LNCAP (cell line): ENCODE measurements around the gene ASB15.

Experiments used
- TF ChIP-seq, protein P1 (sequence below): fragments of 450-650 bp; IDR thresholded peaks from 2 replicates; pipeline ENCODE4 v1.5.1; 2017; ENCODE audit warnings: mild to moderate bottlenecking

ASB15 gene

DNA sequence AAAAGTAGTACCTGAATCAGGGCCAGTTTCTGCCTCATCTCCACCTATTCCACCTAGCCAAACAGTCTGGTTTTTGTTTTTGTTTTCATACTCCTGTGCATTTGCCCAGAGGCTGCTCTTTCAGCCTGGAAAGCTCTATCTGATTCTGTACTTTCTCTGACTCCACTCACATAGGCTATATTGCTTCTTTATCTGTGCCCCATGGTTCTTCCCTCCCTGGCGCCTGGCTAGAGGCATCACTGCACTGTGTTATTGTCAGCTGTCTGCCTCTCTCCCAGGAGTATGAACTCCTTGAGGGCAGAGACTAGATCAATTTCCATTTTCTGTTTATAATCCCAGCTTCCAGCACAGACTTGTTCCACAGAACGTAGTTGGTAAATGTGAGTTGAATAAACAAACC is 49.0 kb downstream of the ASB15 start:
- TF ChIP-seq, protein P1, sequence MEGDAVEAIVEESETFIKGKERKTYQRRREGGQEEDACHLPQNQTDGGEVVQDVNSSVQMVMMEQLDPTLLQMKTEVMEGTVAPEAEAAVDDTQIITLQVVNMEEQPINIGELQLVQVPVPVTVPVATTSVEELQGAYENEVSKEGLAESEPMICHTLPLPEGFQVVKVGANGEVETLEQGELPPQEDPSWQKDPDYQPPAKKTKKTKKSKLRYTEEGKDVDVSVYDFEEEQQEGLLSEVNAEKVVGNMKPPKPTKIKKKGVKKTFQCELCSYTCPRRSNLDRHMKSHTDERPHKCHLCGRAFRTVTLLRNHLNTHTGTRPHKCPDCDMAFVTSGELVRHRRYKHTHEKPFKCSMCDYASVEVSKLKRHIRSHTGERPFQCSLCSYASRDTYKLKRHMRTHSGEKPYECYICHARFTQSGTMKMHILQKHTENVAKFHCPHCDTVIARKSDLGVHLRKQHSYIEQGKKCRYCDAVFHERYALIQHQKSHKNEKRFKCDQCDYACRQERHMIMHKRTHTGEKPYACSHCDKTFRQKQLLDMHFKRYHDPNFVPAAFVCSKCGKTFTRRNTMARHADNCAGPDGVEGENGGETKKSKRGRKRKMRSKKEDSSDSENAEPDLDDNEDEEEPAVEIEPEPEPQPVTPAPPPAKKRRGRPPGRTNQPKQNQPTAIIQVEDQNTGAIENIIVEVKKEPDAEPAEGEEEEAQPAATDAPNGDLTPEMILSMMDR = no peak

DNA sequence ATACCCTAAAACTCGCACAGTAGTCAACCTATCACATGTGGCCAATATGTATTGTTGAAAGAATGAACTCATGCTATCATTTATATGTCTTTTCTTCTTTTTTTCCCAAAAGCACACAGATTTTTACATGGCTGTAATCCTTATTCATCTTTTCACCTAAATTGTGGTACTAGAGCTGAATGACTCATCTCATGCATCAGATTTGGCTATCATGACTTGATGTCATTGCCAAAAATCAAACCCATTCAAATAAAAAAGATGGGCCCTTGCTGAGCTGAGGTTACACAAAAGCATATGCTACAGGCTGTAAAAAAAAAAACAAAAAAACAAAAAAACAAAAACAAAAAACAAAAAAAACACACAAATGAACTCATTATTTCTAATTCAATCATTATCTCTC is 50.8 kb downstream of the ASB15 start:
- TF ChIP-seq, protein P1 = no peak

DNA sequence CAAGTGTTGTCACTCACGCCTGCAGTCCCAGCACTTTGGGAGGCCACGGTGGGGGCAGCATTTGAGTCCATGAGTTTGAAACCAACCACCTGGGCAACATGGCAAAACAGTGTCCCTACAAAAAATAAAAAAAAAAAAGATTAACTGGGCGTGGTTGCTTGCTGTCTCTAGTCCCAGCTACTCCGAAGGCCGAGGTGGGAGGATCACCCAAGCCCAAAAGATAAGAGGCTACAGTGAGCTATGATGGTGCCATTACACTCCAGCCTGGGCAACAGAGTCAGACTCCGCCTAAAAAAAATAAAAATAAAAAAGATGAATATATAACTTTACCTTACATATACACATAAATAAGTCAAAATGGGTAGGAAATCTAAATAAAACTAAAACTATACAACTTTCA is 51.5 kb downstream of the ASB15 start:
- TF ChIP-seq, protein P1 = no peak

DNA sequence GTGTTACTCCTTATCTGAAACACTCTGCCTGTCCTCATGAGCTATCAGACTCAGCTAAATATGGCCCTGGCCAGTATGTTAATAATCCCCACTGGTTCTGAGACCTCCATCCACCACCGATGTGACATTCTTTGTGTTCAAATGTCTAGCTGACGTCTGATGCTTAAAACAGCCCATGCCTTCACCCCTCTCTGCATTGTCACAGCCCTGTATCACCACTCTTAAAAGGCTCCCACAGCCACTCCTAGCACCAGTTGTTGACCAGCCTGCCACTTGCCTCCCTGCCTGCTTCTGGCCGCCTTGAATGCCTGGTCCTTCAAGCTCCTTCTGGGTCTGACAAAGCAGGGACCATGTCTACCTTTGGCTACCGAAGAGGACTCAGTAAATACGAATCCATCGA is 54.0 kb downstream of the ASB15 start, which contains the start of gene LMOD2:
LMOD2 (plus strand) TSS at position 253 of the 400 bp plus-strand sequence; CDS start at position 351, 98 bp downstream.
- TF ChIP-seq, protein P1 = no peak

DNA sequence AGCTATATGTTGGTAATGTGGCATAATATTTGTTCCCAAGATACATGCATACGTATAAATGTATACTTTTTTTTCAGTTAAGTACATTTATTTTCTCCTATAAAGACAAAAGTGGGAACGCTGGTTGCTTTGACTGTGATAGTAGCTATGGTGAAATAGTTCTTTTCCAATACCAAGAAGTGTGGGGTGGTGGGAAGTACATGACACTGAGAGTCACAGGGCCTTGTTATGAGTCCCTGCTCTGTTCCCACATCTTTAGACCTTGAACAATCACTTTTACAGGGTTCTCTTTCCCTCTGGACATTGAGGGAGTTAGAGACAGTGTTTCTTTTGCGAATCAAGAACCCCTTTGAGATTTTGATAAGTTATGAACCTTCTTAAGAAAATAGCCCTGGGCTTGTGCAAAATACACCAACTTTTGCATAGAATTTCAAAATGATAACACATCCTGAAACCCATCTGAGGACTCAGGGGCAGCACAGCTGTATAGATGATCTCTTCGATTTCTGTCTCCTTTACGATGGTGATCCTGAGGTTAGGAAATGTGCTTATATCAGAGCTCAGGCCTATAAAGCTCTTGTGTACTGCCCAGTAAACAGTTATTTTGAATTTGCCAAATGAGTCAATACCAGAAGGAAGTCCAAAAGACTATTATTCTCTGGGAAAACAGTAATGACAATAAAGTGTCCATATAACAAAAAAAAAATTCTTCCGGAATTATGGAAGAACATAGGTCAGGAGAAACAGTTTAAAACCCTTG is 55.1 kb downstream of the ASB15 start:
- TF ChIP-seq, protein P1 = no peak

DNA sequence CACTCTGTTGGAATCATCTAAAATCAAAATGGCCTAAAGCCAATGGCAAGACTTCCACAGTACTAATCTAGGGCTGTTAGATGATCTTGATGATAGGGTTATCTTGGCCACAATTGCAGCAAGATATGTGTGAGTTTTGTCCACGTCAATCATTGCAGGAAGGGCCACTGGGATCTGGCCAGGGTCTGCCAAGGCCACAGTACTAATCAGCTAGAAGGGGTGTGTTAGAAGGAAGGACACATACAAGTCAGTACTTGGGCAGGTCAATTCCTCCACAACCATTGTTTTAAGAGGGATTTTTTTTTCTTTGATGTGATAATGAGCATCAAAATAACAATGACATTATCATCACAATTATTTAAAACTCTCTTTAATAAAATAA is 55.7 kb downstream of the ASB15 start:
- TF ChIP-seq, protein P1 = no peak

DNA sequence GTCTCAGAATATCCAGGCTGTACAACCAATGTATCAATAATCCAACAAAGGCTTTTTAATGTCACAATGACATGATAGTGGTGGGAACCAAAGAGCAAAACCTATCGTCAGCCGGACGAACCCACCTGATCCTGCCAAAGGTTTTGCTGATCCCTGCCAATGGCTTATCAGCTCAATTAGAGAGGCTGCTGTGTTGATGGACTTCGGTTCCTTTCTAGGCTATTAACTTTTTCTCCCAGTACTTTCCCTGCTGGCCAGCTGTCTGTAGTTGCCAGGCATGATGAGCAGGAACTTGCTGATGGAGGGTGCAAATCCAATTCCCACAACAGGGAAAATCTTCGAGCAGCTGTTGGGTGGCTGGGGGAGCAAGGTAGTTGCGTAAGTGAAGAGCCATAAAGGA is 56.4 kb downstream of the ASB15 start:
- TF ChIP-seq, protein P1 = no peak
